CD4-positive, CD25-positive, alpha-beta regulatory T cell (primary cell): ENCODE measurements around the gene SKIC8. TPM values are rescaled to one million over a fixed set of nuclear protein-coding genes. Genes with fewer than 3 reads are reported as not detected.

Source experiments
- ATAC-seq, 2 donors: fragments of 150-1000 bp; cut with Tn5 transposase; one replicate each; pipeline ENCODE4 v1.10.0; 2021; ENCODE audit warnings: low read depth in 2 of 2, moderate number of reproducible peaks in 2 of 2, moderate library complexity in 1 of 2
- DNase-seq, 3 donors: peaks; one replicate each; pipeline versions ENCODE4 v3.0.0 to v3.0.0-alpha.2; 2012 to 2022; ENCODE audit warnings: mixed read lengths in 1 of 3
- H3K27ac ChIP-seq: one replicate; pipeline ENCODE4 v1.7.0; 2013; ENCODE audit warnings: mild to moderate bottlenecking, low read length; ENCODE audit not compliant: insufficient read depth, poor library complexity, severe bottlenecking
- H3K27me3 ChIP-seq: one replicate; pipeline ENCODE4 v1.7.0; 2013; ENCODE audit warnings: low read length; ENCODE audit not compliant: control insufficient read depth, insufficient read depth
- H3K36me3 ChIP-seq: one replicate; pipeline ENCODE4 v1.7.0; 2013; ENCODE audit warnings: mild to moderate bottlenecking, low read length, moderate library complexity; ENCODE audit not compliant: control insufficient read depth, insufficient read depth
- H3K4me1 ChIP-seq: 2 replicates; pipeline ENCODE4 v1.7.0; 2013; ENCODE audit warnings: mild to moderate bottlenecking, low read length; ENCODE audit not compliant: insufficient read depth, control insufficient read depth, poor library complexity, severe bottlenecking
- H3K4me3 ChIP-seq: one replicate; pipeline ENCODE4 v1.7.0; 2013; ENCODE audit warnings: low read depth, mild to moderate bottlenecking, low read length, moderate library complexity
- H3K9me3 ChIP-seq, 2 experiments: 1 replicate in 1 of 2; 2 replicates in 1 of 2; pipeline ENCODE4 v1.7.0; 2013; ENCODE audit warnings: low read length in 2 of 2, mild to moderate bottlenecking in 1 of 2, moderate library complexity in 1 of 2; ENCODE audit not compliant: control insufficient read depth in 2 of 2
- H3K27ac Mint-ChIP-seq, 3 donors: one replicate each; pipeline ENCODE4 v1.8.0; 2020 to 2022; ENCODE audit warnings: mild to moderate bottlenecking in 3 of 3, mixed read lengths in 3 of 3, moderate library complexity in 2 of 3
- H3K27me3 Mint-ChIP-seq: one replicate; pipeline ENCODE4 v1.8.0; 2022; ENCODE audit warnings: mild to moderate bottlenecking, mixed read lengths
- H3K36me3 Mint-ChIP-seq: one replicate; pipeline ENCODE4 v1.8.0; 2020; ENCODE audit warnings: mixed read lengths
- H3K4me1 Mint-ChIP-seq, 4 donors: one replicate each; pipeline ENCODE4 v1.8.0; 2020 to 2022; ENCODE audit warnings: mixed read lengths in 4 of 4, mild to moderate bottlenecking in 1 of 4
- H3K4me3 Mint-ChIP-seq, 4 donors: one replicate each; pipeline ENCODE4 v1.8.0; 2020 to 2022; ENCODE audit warnings: mild to moderate bottlenecking in 4 of 4, mixed read lengths in 4 of 4, moderate library complexity in 3 of 4
- H3K9me3 Mint-ChIP-seq, 7 donors: one replicate each; pipeline ENCODE4 v1.8.0; 2020 to 2022; ENCODE audit warnings: mixed read lengths in 7 of 7, mild to moderate bottlenecking in 3 of 7, moderate library complexity in 2 of 7
- polyA plus RNA-seq, 4 donors: library from polyadenylated mRNA; unstranded; fragments of 300-500 nt; fragmentation: Illumina TruSeq; gene quantifications; one replicate each; pipeline ENCODE4 v1.2.3, GENCODE V29; 2021
- total RNA-seq: library from RNA; stranded (reverse); gene quantifications from one replicate; pipeline ENCODE4 v1.2.3, GENCODE V29; 2022

SKIC8 gene
- total and polyA plus RNA-seq, 5 donors from 2014 or later, result 25.0 to 97.4 (median 89.8) TPM

DNA sequence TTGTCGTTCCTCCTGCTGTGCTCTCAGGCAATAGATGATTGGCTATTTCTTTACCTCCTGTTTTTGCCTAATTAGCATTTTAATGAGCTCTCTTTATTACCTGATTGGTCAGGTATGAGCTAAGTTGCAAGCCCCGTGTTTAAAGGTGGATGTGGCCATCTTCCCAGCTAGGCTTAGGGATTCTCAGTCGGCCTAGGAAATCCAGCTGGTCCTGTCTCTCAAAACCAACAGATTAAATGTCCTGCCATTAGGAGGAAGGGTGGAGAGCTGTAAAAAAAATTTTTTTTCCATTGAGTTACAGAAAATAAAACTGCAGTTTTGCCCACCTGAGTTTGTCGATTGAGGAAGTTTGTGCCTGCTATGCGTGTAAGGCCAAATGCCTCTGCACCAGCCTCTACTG, 59.6 kb downstream of the SKIC8 start:
- Histone ChIP-seq H3K4me1 (no peaks in the 10 kb centered on the region), H3K36me3 (no peaks in the 10 kb centered on the region), H3K27ac (no peak overlapping the region), H3K27me3 (no peaks in the 10 kb centered on the region), H3K9me3 (no peaks in the 10 kb centered on the region), H3K4me3 (no peak overlapping the region)
- H3K27me3 Mint-ChIP-seq, result peaks cover 16% of the 10 kb centered on the region
- peak overlapping the region in 1 of 3 donors; percentile 32 for H3K27ac Mint-ChIP-seq
- H3K9me3 Mint-ChIP-seq, result peaks cover 0 to 1% (median 0%) of the 10 kb centered on the region in 7 donors
- no peak for DNase-seq
- H3K4me1 Mint-ChIP-seq, result peaks cover 0 to 3% (median 0%) of the 10 kb centered on the region in 4 donors
- H3K36me3 Mint-ChIP-seq, result no peaks in the 10 kb centered on the region
- no peak overlapping the region for H3K4me3 Mint-ChIP-seq
- ATAC-seq, result no peak

DNA sequence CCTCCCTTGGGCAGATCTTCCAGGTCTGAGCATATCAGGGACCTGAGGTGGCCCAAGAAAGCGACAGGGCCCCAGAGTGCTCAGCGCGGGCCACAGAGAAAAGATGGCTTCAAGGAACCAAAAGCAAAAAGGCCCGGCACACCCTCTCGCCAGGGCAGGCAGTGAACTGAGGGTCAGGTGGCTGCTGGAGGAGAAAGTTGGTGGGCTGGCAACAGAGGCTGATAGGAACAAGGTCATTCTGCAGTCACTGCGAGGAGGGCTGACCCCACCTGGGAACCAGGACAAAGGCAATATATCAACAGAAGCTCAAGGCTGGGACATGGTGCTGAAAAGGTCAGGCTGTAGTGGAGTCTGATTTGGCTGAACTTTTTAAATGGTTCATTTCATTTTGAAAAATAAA, 62.3 kb downstream of the SKIC8 start:
- H3K4me1 Mint-ChIP-seq, result peaks cover 0 to 3% (median 0%) of the 10 kb centered on the region in 4 donors
- Histone ChIP-seq H3K27me3 (no peaks in the 10 kb centered on the region), H3K27ac (no peak overlapping the region), H3K4me3 (no peak overlapping the region), H3K9me3 (no peaks in the 10 kb centered on the region), H3K4me1 (no peaks in the 10 kb centered on the region), H3K36me3 (no peaks in the 10 kb centered on the region)
- DNase-seq (no peak), ATAC-seq (no peak)
- H3K4me3 Mint-ChIP-seq, result no peak overlapping the region
- no peaks in the 10 kb centered on the region for H3K36me3 Mint-ChIP-seq
- H3K9me3 Mint-ChIP-seq, result peaks cover 0 to 1% (median 0%) of the 10 kb centered on the region in 7 donors
- H3K27me3 Mint-ChIP-seq, result peaks cover 16% of the 10 kb centered on the region
- H3K27ac Mint-ChIP-seq, result no peak overlapping the region

DNA sequence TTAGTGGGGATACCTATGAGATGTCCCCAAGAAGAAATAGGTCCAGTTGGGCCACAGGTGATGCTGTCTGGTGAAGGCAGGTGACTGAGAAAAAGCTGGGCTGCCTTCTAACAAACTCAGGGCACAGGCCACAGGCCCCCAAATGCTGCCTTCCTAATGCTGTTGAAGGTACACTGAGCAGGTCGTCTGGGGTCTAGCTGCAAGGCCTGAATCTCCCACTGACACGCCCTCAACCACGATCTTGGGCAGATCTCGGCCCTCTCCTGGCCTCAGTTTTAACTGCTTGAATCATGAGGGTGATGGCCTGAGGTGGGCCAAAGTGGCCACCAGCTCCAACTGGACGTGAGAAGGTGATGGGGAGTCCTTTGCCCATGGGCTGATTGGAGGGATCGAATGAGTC, 62.9 kb downstream of the SKIC8 start:
- H3K4me1 ChIP-seq, result no peaks in the 10 kb centered on the region
- peaks cover 20% of the 10 kb centered on the region for H3K27me3 Mint-ChIP-seq
- no peak overlapping the region for H3K4me3 ChIP-seq
- no peaks in the 10 kb centered on the region for H3K9me3 ChIP-seq
- DNase-seq (no peak), ATAC-seq (no peak)
- no peaks in the 10 kb centered on the region for H3K36me3 Mint-ChIP-seq
- H3K9me3 Mint-ChIP-seq, result peaks cover 0 to 1% (median 0%) of the 10 kb centered on the region in 7 donors
- H3K27ac ChIP-seq, result no peak overlapping the region
- no peaks in the 10 kb centered on the region for H3K27me3 ChIP-seq
- H3K36me3 ChIP-seq, result no peaks in the 10 kb centered on the region
- no peak overlapping the region for H3K4me3 Mint-ChIP-seq
- H3K27ac Mint-ChIP-seq, result no peak overlapping the region
- H3K4me1 Mint-ChIP-seq, result peaks cover 0 to 3% (median 0%) of the 10 kb centered on the region in 4 donors

DNA sequence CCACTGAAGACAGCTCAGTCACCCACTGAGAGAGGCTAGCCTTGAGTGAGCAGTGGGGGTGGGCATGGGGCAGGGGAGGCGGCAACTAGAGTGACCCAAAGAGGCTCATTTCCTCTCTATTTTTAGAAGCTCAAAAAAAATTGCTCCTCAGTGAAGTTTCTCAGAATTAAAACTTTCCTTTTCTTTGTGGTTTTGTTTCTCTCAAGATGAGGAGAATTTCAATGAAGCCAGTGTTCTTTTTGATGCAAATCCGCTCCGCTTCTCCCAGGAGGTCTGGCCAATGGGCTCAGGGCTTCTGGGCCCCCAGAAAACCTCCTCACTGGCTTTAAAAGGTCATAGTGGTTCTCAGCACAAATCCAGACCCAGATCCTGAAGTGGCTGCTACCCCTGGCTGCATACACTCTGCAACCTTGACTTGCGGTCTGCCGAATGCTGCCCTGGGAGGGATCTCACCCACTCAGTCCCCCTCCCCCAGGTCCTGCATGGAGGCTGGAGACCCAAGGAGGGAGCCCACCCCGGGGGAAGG, 64.8 kb downstream of the SKIC8 start, which contains the start of gene ACSBG1:
TSS of gene ACSBG1 (minus strand) at position 51 of the 526 bp plus-strand sequence. CDS start 64 bp downstream, outside the sequence.
- Histone ChIP-seq H3K27me3 (no peaks in the 10 kb centered on the region), H3K9me3 (no peaks in the 10 kb centered on the region), H3K36me3 (no peaks in the 10 kb centered on the region), H3K4me3 (no peak within 1 kb of the TSS), H3K27ac (no peak within 1 kb of the TSS), H3K4me1 (no peaks in the 10 kb centered on the region)
- Mint-ChIP-seq H3K9me3 (peaks cover 0 to 1% (median 0%) of the 10 kb centered on the region in 7 donors), H3K27me3 (peaks cover 22% of the 10 kb centered on the region), H3K27ac (no peak within 1 kb of the TSS), H3K4me3 (no peak within 1 kb of the TSS), H3K4me1 (no peaks in the 10 kb centered on the region), H3K36me3 (no peaks in the 10 kb centered on the region)
- ATAC-seq (no peak), DNase-seq (no peak)

- Histone ChIP-seq H3K4me3 (no peak overlapping the region), H3K36me3 (no peaks in the 10 kb centered on the region)
- H3K4me3 Mint-ChIP-seq, result no peak overlapping the region
These were observed 65.9 kb downstream of the SKIC8 start for GRCh38 chr15:78233496-78233895.

More at GRCh38 chr15:78233496-78233895, 65.9 kb downstream of the SKIC8 start:
- Histone ChIP-seq H3K27ac (no peak overlapping the region), H3K27me3 (no peaks in the 10 kb centered on the region), H3K9me3 (no peaks in the 10 kb centered on the region), H3K4me1 (no peaks in the 10 kb centered on the region)
- DNase-seq (no peak), ATAC-seq (no peak)
- H3K4me1 Mint-ChIP-seq, result no peaks in the 10 kb centered on the region
- no peaks in the 10 kb centered on the region for H3K36me3 Mint-ChIP-seq
- H3K27me3 Mint-ChIP-seq, result peaks cover 22% of the 10 kb centered on the region
- no peak overlapping the region for H3K27ac Mint-ChIP-seq
- no peaks in the 10 kb centered on the region for H3K9me3 Mint-ChIP-seq

Other genes starting within 250 kb of the SKIC8 start
- gene TBC1D2B, start 221.9 kb downstream of the SKIC8 start, total RNA-seq, result 117 TPM
- 10 to 100 TPM; 12.2 to 17.9 (median 15.4) TPM for gene TBC1D2B, start 221.9 kb downstream of the SKIC8 start, polyA plus RNA-seq
- gene SH2D7, start 207.0 kb downstream of the SKIC8 start, total RNA-seq, result not detected
- gene SH2D7, start 207.0 kb downstream of the SKIC8 start, polyA plus RNA-seq, result under 1 TPM in 1 of 4 donors, not detected in 3; 0.09 TPM
- 1.2 TPM for gene CIB2, start 168.2 kb downstream of the SKIC8 start, total RNA-seq
- 1 to 10 TPM in 3 of 4 donors, under 1 TPM in 1; 0.94 to 2.7 (median 1.9) TPM for gene CIB2, start 168.2 kb downstream of the SKIC8 start, polyA plus RNA-seq
- 51.9 TPM for gene IDH3A, start 150.2 kb downstream of the SKIC8 start, total RNA-seq
- gene IDH3A, start 150.2 kb downstream of the SKIC8 start, polyA plus RNA-seq, result 10 to 100 TPM; 38.2 to 62.1 (median 46.8) TPM
- 0.25 TPM for gene ACSBG1, start 65.0 kb downstream of the SKIC8 start, total RNA-seq
- under 1 TPM in 1 of 4 donors, not detected in 3; 0.06 TPM for gene ACSBG1, start 65.0 kb downstream of the SKIC8 start, polyA plus RNA-seq
- gene DNAJA4, start 35.0 kb downstream of the SKIC8 start, total RNA-seq, result 33.2 TPM
- gene DNAJA4, start 35.0 kb downstream of the SKIC8 start, polyA plus RNA-seq, result 10 to 100 TPM in 1 of 4 donors, 1 to 10 TPM in 3; 9.5 to 11.6 (median 9.9) TPM
- gene CRABP1, start 40.7 kb upstream of the SKIC8 start, total RNA-seq, result not detected
- gene CRABP1, start 40.7 kb upstream of the SKIC8 start, polyA plus RNA-seq, result not detected
- gene IREB2, start 138.6 kb upstream of the SKIC8 start, total RNA-seq, result 58.3 TPM
- gene IREB2, start 138.6 kb upstream of the SKIC8 start, polyA plus RNA-seq, result 10 to 100 TPM; 16.3 to 19.2 (median 18.5) TPM
- 1.6 TPM for gene HYKK, start 208.0 kb upstream of the SKIC8 start, total RNA-seq
- 1 to 10 TPM; 2.6 to 4.1 (median 3.3) TPM for gene HYKK, start 208.0 kb upstream of the SKIC8 start, polyA plus RNA-seq
- gene PSMA4, start 240.8 kb upstream of the SKIC8 start, total RNA-seq, result 102 TPM
- gene PSMA4, start 240.8 kb upstream of the SKIC8 start, polyA plus RNA-seq, result 100 to 1,000 TPM; 249 to 331 (median 291) TPM